Activated CD8-positive, alpha-beta memory T cell treated with anti-CD3 and anti-CD28 coated beads for 4 hours (primary cell): Measurements from ENCODE around the gene EPC2.
"Not testable (repeated sequence)": the region's sequence is repeated elsewhere in the genome, so short reads cannot be mapped to it uniquely, and the experiment has no call there.

Experiments
- DNase-seq, 2 donors: peaks; one replicate each; pipeline ENCODE4 v3.0.0-alpha.2; 2020; ENCODE audit warnings: low read depth in 2 of 2

The EPC2 gene

GRCh38 chr2:148674063-148675020, 29.8 kb downstream of the EPC2 start:
- no peak for DNase-seq

- DNase-seq = no peak
These were observed 31.2 kb downstream of the EPC2 start for GRCh38 chr2:148675708-148676107.

GRCh38 chr2:148678302-148679179, 34.0 kb downstream of the EPC2 start:
- not testable (repeated sequence) for DNase-seq

GRCh38 chr2:148680462-148680861, 35.9 kb downstream of the EPC2 start:
- DNase-seq = no peak

GRCh38 chr2:148681443-148681842, 36.9 kb downstream of the EPC2 start:
- no peak for DNase-seq

GRCh38 chr2:148681862-148682261, 37.3 kb downstream of the EPC2 start:
- DNase-seq = not testable (repeated sequence)

- DNase-seq = no peak
These were observed 40.0 kb downstream of the EPC2 start for GRCh38 chr2:148684507-148684906.

- no peak for DNase-seq
These were observed 43.0 kb downstream of the EPC2 start for GRCh38 chr2:148687543-148687942.

GRCh38 chr2:148688011-148688410, 43.5 kb downstream of the EPC2 start:
- DNase-seq = not testable (repeated sequence)

- no peak for DNase-seq
These were observed 52.4 kb downstream of the EPC2 start for GRCh38 chr2:148696985-148697384.

- no peak for DNase-seq
These were observed 55.3 kb downstream of the EPC2 start for GRCh38 chr2:148699830-148700229.

- no peak for DNase-seq
These were observed 56.5 kb downstream of the EPC2 start for GRCh38 chr2:148701039-148701438.

- DNase-seq = no peak
These were observed 57.3 kb downstream of the EPC2 start for GRCh38 chr2:148701877-148702276.

GRCh38 chr2:148702475-148702874, 57.9 kb downstream of the EPC2 start:
- no peak for DNase-seq

GRCh38 chr2:148704247-148704646, 59.7 kb downstream of the EPC2 start:
- no peak for DNase-seq

GRCh38 chr2:148716378-148716920, 71.9 kb downstream of the EPC2 start:
- DNase-seq = no peak

- no peak for DNase-seq
These were observed 73.5 kb downstream of the EPC2 start for GRCh38 chr2:148718039-148718438.

- DNase-seq = no peak
These were observed 74.7 kb downstream of the EPC2 start for GRCh38 chr2:148719195-148719749.

GRCh38 chr2:148719941-148720436, 75.4 kb downstream of the EPC2 start:
- no peak for DNase-seq

GRCh38 chr2:148720501-148721001, 76.0 kb downstream of the EPC2 start:
- no peak for DNase-seq

GRCh38 chr2:148721520-148721931, 77.0 kb downstream of the EPC2 start:
- DNase-seq = no peak
